PC-3 (cell line): Measurements from ENCODE around the gene DNAH10.

ENCODE experiments used
- EZH2 ChIP-seq: fragments of 300-600 bp; sonication (generic); IDR thresholded peaks from one replicate; pipeline ENCODE4 v1.6.1; 2017; ENCODE audit warnings: antibody characterized with exemption, mild to moderate bottlenecking, low read length; ENCODE audit not compliant: unreplicated experiment
- TF ChIP-seq, protein P1 (sequence below): fragments of 300-600 bp; sonication (generic); conservative IDR thresholded peaks from 2 replicates; pipeline ENCODE4 v1.5.1; 2017; ENCODE audit warnings: antibody characterized with exemption, low read depth, mild to moderate bottlenecking, low read length

DNA sequence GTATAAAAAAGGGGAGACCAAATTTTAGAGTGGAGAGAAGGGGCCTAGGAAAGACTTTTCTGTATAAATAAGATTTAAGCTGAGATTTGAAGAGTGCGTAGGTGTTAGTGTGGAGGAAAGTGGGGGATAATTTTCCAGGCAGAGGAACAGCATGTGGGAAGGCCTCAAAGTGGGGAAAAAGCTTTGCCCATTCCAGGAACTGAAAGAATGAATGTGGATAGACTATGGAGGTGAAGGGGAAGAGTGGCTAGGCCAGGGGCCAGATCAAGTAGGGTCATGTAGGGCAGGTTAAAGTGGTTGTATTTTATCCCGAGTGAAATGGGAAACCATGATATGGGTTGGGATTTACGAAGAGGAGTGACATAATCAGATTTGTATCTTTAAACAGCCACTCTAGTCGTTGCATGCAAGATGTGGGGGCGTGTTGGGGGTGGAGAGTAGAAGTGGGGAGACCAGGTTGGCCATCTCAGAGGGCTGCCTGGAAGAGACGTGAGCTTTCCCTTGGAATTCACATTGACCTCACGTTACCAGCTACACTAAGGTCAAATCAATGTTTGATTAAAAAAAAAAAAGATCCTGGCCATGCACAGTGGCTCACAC is 214.2 kb downstream of the DNAH10 start:
- TF ChIP-seq EZH2: no peak
- TF ChIP-seq, protein P1, sequence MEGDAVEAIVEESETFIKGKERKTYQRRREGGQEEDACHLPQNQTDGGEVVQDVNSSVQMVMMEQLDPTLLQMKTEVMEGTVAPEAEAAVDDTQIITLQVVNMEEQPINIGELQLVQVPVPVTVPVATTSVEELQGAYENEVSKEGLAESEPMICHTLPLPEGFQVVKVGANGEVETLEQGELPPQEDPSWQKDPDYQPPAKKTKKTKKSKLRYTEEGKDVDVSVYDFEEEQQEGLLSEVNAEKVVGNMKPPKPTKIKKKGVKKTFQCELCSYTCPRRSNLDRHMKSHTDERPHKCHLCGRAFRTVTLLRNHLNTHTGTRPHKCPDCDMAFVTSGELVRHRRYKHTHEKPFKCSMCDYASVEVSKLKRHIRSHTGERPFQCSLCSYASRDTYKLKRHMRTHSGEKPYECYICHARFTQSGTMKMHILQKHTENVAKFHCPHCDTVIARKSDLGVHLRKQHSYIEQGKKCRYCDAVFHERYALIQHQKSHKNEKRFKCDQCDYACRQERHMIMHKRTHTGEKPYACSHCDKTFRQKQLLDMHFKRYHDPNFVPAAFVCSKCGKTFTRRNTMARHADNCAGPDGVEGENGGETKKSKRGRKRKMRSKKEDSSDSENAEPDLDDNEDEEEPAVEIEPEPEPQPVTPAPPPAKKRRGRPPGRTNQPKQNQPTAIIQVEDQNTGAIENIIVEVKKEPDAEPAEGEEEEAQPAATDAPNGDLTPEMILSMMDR: no peak
